ENCODE data around the gene DLGAP1.

DLGAP1 gene

GRCh38 chr18:4251206-4251605 lies 203.9 kb downstream of the DLGAP1 start:
- no peaks in the 10 kb centered on the region for H3K27me3 Mint-ChIP-seq
- H3K4me3 Mint-ChIP-seq = no peak overlapping the region

GRCh38 chr18:4250141-4250540 lies 205.0 kb downstream of the DLGAP1 start:
- Mint-ChIP-seq H3K4me3 (no peak overlapping the region), H3K4me1 (ENCODE audit: low read depth) (no peaks in the 10 kb centered on the region), H3K27ac (no peak overlapping the region), H3K9me3 (ENCODE audit: low read depth) (peaks cover 4% of the 10 kb centered on the region), H3K36me3 (no peaks in the 10 kb centered on the region), H3K27me3 (no peaks in the 10 kb centered on the region)

More at GRCh38 chr18:4251206-4251605, 203.9 kb downstream of the DLGAP1 start:
- Mint-ChIP-seq H3K27ac (no peak overlapping the region), H3K9me3 (ENCODE audit: low read depth) (peaks cover 4% of the 10 kb centered on the region), H3K4me1 (ENCODE audit: low read depth) (no peaks in the 10 kb centered on the region), H3K36me3 (no peaks in the 10 kb centered on the region)

GRCh38 chr18:4248686-4249085 lies 206.4 kb downstream of the DLGAP1 start:
- H3K36me3 Mint-ChIP-seq = no peaks in the 10 kb centered on the region
- peaks cover 4% of the 10 kb centered on the region for H3K9me3 Mint-ChIP-seq (ENCODE audit: low read depth)
- no peaks in the 10 kb centered on the region for H3K27me3 Mint-ChIP-seq
- no peak overlapping the region for H3K4me3 Mint-ChIP-seq
- H3K4me1 Mint-ChIP-seq (ENCODE audit: low read depth) = no peaks in the 10 kb centered on the region
- no peak overlapping the region for H3K27ac Mint-ChIP-seq

DNA sequence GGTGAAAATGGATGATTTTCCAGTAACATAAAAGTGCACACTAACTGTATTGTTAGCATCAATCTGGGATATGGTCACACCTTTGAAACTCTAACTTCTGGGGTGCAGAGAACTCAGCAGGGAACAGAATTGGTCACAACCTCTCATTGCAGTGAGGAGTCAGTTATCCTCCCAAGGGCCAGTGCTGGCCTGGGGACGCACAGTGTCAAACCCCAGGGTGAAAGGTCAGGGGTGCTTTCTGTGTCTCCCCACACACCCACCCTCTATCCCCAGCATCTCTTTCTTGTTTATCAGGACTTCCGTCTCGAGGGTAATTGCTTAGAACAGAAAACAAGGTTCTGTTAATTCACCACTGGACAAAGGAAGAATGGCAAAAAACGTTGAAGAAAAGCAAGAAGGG lies 208.7 kb downstream of the DLGAP1 start:
- Mint-ChIP-seq H3K4me1 (ENCODE audit: low read depth) (no peaks in the 10 kb centered on the region), H3K9me3 (ENCODE audit: low read depth) (peaks cover 4% of the 10 kb centered on the region), H3K27ac (no peak overlapping the region), H3K4me3 (no peak overlapping the region), H3K36me3 (no peaks in the 10 kb centered on the region), H3K27me3 (peaks cover 1% of the 10 kb centered on the region)

GRCh38 chr18:4245456-4245855 lies 209.7 kb downstream of the DLGAP1 start:
- Mint-ChIP-seq H3K27ac (no peak overlapping the region), H3K36me3 (no peaks in the 10 kb centered on the region), H3K27me3 (peaks cover 1% of the 10 kb centered on the region), H3K9me3 (ENCODE audit: low read depth) (peaks cover 4% of the 10 kb centered on the region), H3K4me1 (ENCODE audit: low read depth) (no peaks in the 10 kb centered on the region), H3K4me3 (no peak overlapping the region)

GRCh38 chr18:4242431-4243161 lies 212.5 kb downstream of the DLGAP1 start:
- no peaks in the 10 kb centered on the region for H3K4me1 Mint-ChIP-seq (ENCODE audit: low read depth)
- no peaks in the 10 kb centered on the region for H3K36me3 Mint-ChIP-seq
- H3K9me3 Mint-ChIP-seq (ENCODE audit: low read depth) = peaks cover 4% of the 10 kb centered on the region
- no peak overlapping the region for H3K4me3 Mint-ChIP-seq
- H3K27ac Mint-ChIP-seq = no peak overlapping the region
- peaks cover 1% of the 10 kb centered on the region for H3K27me3 Mint-ChIP-seq

GRCh38 chr18:4241090-4241617 lies 214.0 kb downstream of the DLGAP1 start:
- Mint-ChIP-seq H3K4me3 (no peak overlapping the region), H3K27me3 (peaks cover 3% of the 10 kb centered on the region), H3K9me3 (ENCODE audit: low read depth) (no peaks in the 10 kb centered on the region), H3K36me3 (no peaks in the 10 kb centered on the region), H3K4me1 (ENCODE audit: low read depth) (no peaks in the 10 kb centered on the region), H3K27ac (no peak overlapping the region)

DNA sequence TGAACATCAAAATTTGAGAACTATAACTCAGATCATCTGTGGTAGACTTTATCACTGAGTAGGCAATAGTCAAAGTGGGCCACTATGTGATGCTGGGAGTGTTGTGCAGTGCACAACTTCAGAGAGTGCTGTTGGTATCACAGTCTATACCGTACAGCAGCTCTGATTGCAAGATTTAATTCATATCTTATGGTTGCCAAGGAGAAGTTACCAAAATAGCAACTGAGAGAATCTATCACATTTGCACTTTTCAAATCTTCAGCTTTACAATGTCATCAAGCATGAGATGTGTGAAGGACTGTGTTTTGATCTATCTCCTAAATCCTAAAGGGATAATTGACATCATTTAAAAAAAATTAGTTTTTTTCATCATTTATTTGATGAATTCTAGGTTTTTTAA lies 216.1 kb downstream of the DLGAP1 start:
- Mint-ChIP-seq H3K4me1 (ENCODE audit: low read depth) (no peaks in the 10 kb centered on the region), H3K27me3 (peaks cover 3% of the 10 kb centered on the region), H3K27ac (no peak overlapping the region), H3K4me3 (no peak overlapping the region), H3K9me3 (ENCODE audit: low read depth) (no peaks in the 10 kb centered on the region), H3K36me3 (no peaks in the 10 kb centered on the region)

GRCh38 chr18:4237664-4238041 lies 217.5 kb downstream of the DLGAP1 start:
- Mint-ChIP-seq H3K27ac (no peak overlapping the region), H3K9me3 (ENCODE audit: low read depth) (no peaks in the 10 kb centered on the region), H3K4me1 (ENCODE audit: low read depth) (no peaks in the 10 kb centered on the region), H3K36me3 (no peaks in the 10 kb centered on the region), H3K4me3 (no peak overlapping the region), H3K27me3 (peaks cover 2% of the 10 kb centered on the region)

DNA sequence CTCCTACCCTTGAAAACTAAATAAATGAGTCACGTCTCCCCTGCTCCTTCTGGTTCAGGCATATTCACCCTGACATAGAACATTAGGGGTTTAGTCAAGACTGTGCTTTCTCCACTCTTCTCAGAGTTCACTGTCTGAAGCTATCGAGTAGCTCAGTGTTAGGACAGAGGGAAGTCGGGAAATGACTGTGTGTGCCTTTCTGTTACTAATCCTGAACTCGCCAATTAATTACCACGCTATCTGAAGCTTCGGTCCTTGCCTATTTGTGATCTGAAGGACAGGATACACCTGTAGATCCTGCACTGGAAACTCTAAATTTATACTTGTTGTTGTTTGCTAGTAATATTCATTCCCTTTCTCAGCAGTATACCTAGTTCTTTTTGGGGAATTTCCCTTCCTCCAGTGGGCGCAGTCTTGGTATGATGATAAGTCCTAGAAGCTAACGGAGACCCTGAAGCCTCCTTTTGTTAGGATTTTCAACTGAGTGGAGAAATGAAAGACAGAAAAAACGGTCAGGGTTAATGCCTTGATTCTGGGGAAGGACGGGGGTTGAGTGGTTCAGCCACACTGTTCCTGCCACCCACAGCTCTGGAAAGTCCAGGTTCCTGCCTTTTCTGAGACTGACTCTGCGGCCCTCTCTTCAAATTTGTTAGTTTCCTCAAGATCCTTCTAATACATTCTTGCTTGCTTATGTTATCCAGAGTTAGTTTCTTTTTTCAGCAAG lies 218.0 kb downstream of the DLGAP1 start:
- Mint-ChIP-seq H3K27me3 (peaks cover 2% of the 10 kb centered on the region), H3K9me3 (ENCODE audit: low read depth) (no peaks in the 10 kb centered on the region), H3K4me1 (ENCODE audit: low read depth) (no peaks in the 10 kb centered on the region), H3K36me3 (no peaks in the 10 kb centered on the region), H3K27ac (no peak overlapping the region), H3K4me3 (no peak overlapping the region)

- Mint-ChIP-seq H3K9me3 (ENCODE audit: low read depth) (peaks cover 12% of the 10 kb centered on the region), H3K36me3 (no peaks in the 10 kb centered on the region), H3K4me1 (ENCODE audit: low read depth) (no peaks in the 10 kb centered on the region), H3K4me3 (no peak overlapping the region), H3K27me3 (peaks cover 2% of the 10 kb centered on the region), H3K27ac (no peak overlapping the region)
Observed at GRCh38 chr18:4233468-4233867, 221.6 kb downstream of the DLGAP1 start.

GRCh38 chr18:4232656-4233055 lies 222.5 kb downstream of the DLGAP1 start:
- Mint-ChIP-seq H3K27ac (no peak overlapping the region), H3K27me3 (peaks cover 2% of the 10 kb centered on the region), H3K4me1 (ENCODE audit: low read depth) (no peaks in the 10 kb centered on the region), H3K36me3 (no peaks in the 10 kb centered on the region), H3K9me3 (ENCODE audit: low read depth) (peaks cover 17% of the 10 kb centered on the region), H3K4me3 (no peak overlapping the region)

DNA sequence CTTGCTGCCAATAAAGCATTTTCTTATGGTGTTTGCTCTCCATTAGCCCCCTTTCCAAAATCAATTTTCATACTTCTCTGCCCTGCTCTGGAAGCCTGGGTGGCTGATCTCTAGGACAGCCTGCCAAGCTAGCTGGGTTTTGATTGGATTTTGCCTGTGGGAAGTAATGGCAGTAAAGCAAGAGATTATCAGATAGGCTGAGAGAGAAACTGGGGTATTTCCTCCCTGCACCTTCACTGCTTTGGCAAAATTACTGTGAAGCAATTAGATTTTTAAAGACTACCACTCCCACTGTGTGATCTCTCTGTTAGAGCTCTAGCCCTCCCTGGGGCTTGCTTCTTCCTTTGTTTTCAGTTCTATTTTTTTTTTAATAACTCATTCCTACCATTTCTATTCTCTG lies 223.8 kb downstream of the DLGAP1 start:
- Mint-ChIP-seq H3K4me1 (ENCODE audit: low read depth) (no peaks in the 10 kb centered on the region), H3K27me3 (no peaks in the 10 kb centered on the region), H3K4me3 (no peak overlapping the region), H3K27ac (no peak overlapping the region), H3K9me3 (ENCODE audit: low read depth) (peaks cover 17% of the 10 kb centered on the region), H3K36me3 (no peaks in the 10 kb centered on the region)

DNA sequence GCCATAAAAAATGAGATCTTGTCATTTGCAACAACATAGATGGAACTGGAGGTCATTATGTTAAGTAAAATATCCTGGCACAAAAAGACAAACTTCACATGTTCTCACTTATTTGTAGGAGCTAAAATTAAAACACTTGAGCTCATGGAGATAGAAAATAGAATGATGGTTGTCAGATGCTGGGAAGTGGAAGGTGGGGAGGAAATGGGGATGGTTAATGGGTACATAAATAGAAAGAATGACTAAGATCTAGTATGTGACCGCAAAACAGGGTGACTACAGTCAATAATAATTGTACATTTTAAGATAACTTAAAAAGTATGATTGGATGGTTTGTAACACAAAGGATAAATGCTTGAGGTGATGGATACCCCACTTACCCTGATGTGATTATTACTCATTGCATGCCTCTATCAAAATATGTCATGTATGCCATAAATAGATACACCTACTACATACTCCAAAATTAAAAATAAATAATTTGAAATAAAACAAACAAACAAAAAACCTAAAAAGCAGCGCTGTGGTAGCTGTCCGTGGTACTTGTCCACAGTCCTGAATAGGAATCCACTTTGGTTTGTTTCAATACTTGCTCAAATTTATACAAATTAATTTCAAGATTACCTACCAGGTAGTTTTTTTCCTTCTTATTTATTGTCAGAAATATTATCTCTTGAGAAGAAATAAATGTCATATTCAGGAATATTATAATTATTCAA lies 224.5 kb downstream of the DLGAP1 start:
- H3K27ac Mint-ChIP-seq = no peak overlapping the region
- peaks cover 17% of the 10 kb centered on the region for H3K9me3 Mint-ChIP-seq (ENCODE audit: low read depth)
- no peaks in the 10 kb centered on the region for H3K36me3 Mint-ChIP-seq
- no peaks in the 10 kb centered on the region for H3K27me3 Mint-ChIP-seq
- no peaks in the 10 kb centered on the region for H3K4me1 Mint-ChIP-seq (ENCODE audit: low read depth)
- no peak overlapping the region for H3K4me3 Mint-ChIP-seq

DNA sequence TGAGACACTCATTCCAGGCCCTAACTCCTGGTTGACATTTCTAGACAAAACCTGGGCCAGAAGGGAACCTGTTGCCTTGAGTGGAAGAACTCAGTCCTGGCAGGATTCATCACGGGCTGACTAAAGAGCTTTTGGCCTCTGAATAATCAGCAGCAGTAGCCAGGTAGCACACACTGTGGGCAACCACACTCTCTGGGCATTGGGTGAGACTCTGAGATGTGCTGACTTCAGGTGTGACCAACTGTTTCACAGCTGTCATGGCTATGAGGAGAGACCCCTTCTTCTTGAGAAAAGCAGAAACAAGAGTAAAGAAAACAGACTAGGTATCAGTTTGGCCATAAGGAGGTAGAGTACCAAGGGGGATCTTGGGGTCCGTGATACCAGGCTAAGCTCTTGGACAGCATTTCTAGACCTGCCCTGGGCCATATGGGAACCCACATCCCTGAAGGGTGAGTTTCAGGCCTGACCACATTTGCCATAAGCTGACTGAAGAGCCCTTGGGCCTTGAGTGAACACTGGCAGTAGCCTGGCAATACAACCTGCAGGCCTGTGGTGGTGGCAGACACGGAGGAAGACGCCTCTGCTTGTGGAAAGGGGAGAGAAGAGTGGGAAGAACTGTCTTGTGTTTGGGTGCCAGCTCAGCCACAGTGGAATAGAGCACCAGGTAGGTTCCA lies 230.9 kb downstream of the DLGAP1 start:
- Mint-ChIP-seq H3K4me3 (no peak overlapping the region), H3K27ac (no peak overlapping the region), H3K4me1 (ENCODE audit: low read depth) (no peaks in the 10 kb centered on the region), H3K27me3 (no peaks in the 10 kb centered on the region), H3K9me3 (ENCODE audit: low read depth) (peaks cover 10% of the 10 kb centered on the region), H3K36me3 (no peaks in the 10 kb centered on the region)
